Stimulated activated CD8-positive, alpha-beta memory T cell treated with anti-CD3 and anti-CD28 coated beads, Interleukin-15, amount 100 ng/mL, for 1 hour (primary cell): ENCODE data around the gene CNTLN.
"Not testable (repeated sequence)": the region's sequence is repeated elsewhere in the genome, so short reads cannot be mapped to it uniquely, and the experiment has no call there.

Source experiments
- DNase-seq: peaks from one replicate; pipeline ENCODE4 v3.0.0-alpha.2; 2020; ENCODE audit warnings: low read depth

Gene CNTLN

GRCh38 chr9:17491780-17492179 is 356.9 kb downstream of the CNTLN start:
- DNase-seq: no peak

DNA sequence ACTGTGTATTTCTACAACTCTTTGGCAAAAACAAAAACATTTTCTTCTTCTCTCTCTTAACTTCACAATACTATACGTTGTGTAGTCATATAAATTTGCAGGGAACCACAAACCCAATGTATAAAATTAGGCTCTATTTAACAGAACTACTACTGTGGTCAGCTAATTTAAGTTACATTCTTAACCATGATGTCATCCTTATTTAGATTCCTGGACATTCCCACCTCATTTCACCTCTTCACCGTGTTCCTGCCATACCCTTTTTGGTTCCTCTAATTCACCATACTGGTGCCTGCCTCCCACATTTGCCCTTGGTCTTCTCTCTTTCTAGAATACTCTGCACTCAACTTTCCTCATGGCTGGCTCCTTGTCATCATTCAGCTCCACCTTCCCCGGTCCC is 368.4 kb downstream of the CNTLN start:
- DNase-seq: no peak

GRCh38 chr9:17509151-17509550 is 374.3 kb downstream of the CNTLN start:
- DNase-seq: no peak

- no peak for DNase-seq
Observed at GRCh38 chr9:17509701-17510100, 374.9 kb downstream of the CNTLN start.

DNA sequence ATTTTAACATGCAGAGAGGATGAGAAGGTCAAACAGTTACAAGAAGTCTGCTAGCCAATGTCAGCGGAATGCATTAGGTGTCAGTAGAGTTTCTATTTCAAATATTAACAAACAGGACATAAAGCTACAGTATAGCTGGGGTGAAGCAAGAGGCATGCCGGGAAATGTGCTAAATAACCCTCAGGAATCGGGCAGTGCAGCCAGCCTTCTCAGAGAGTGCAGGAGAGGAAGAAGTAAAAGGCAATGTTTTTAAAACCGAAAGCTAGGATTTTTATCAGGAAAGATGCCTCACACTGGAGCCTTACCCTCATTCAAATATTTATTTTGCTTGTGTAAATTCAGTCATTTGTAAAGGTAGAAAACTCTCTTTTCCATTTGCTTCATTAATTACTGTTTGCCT is 384.9 kb downstream of the CNTLN start:
- DNase-seq: no peak

DNA sequence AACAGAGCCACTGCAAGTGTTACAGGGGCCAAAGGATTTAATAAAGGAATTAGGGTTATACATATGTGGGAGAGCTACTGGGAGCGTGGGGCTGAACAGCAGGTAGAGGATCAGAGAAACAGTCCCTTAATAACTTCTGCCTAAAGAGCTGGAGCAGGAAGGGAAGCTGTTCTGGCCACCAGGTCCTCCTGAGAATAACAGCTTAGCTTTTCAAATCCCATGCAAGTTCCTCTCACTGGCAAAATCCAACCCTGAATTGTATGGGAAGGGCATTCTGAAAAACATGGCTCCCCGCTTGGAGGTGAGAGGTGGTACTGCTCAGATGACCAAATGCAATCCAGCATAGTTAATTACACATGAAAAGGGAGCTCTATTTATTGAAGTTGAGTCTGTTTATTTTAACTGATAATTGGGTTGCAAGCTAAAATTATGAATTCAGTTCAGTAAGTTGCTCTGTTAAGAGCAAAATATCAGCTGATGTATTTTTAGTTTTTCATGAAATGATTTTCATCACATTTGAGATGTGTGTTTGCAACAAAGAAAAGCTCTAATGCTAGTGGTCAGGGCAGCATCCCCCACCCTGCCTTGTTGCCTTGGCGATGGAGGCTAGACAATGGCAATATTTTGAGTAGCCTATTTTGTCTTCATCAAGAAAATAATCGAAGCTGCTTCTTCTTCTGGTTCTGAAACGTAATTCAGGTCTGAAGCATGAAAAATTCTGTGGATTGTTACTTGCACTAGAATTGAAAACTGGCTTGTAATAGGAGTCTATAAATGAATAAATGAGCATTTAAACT is 385.6 kb downstream of the CNTLN start:
- DNase-seq: no peak

GRCh38 chr9:17521100-17521855 is 386.4 kb downstream of the CNTLN start:
- DNase-seq: no peak

- not testable (repeated sequence) for DNase-seq
Observed at GRCh38 chr9:17526726-17527125, 391.9 kb downstream of the CNTLN start.

DNA sequence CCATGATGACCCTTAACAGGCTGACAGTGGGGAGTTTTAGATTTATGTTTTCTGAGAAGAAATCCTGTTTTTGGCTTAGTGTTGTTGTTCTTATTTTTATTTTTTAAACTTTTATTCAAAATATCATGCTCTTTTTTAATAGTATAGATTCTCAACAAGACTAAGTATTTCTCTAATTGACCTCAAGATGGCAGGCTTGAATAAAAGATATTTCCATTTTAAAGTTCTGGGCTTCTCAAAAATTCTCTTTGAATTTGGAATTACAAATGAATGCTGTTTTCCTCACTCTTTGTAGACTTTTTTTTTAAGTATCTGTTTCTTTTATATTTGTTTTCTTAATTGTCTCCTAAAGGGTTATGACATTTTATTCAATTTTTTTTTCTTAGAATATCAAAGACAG is 394.0 kb downstream of the CNTLN start:
- DNase-seq: no peak

- DNase-seq: no peak
Observed at GRCh38 chr9:17531642-17532254, 396.9 kb downstream of the CNTLN start.

GRCh38 chr9:17532461-17532860 is 397.6 kb downstream of the CNTLN start:
- DNase-seq: no peak

DNA sequence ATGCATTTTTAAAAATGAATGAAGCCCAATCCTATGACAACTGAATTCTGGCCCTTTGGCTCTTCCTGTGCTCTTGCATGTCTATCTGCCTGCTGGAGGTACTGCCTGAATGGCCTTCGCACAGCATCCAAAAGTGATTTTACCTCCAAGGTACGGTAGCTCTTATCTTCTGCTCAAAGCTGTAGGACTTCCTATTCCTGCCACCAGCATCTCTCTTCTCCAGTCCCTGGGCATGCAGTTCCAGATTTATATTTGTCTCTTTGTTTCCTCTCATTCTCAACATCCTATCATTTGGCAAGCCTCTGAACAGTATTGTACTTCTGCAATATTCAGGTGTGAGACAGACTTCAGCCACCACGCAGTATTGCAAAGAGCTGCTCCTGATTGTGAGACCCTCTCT is 400.3 kb downstream of the CNTLN start:
- no peak for DNase-seq

GRCh38 chr9:17536027-17536426 is 401.2 kb downstream of the CNTLN start:
- no peak for DNase-seq

- DNase-seq: no peak
Observed at GRCh38 chr9:17551023-17551422, 416.2 kb downstream of the CNTLN start.
